Sigmoid colon (tissue), 7 donors: ENCODE results near the gene SERF2. TPM values are rescaled to one million over a fixed set of nuclear protein-coding genes. Genes with fewer than 3 reads are reported as not detected.
"Not testable (repeated sequence)": the region's sequence is repeated elsewhere in the genome, so short reads cannot be mapped to it uniquely, and the experiment has no call there.

ENCODE experiments used
- DNase-seq: peaks from one replicate; pipeline ENCODE4 v3.0.0-alpha.2; 2019
- H3K27ac ChIP-seq, 4 donors: fragments of 200-600 bp; sonication (generic); one replicate each; pipeline ENCODE4 v1.5.1; 2016 to 2019; ENCODE audit warnings: mild to moderate bottlenecking in 1 of 4
- H3K27me3 ChIP-seq, 3 donors: fragments of 200-600 bp; sonication (generic); one replicate each; pipeline ENCODE4 v1.5.1; 2019; ENCODE audit warnings: mild to moderate bottlenecking in 1 of 3
- H3K36me3 ChIP-seq, 4 donors: fragments of 200-600 bp; sonication (generic); one replicate each; pipeline ENCODE4 v1.5.1; 2016 to 2019
- H3K4me1 ChIP-seq, 4 donors: fragments of 200-600 bp; sonication (generic); one replicate each; pipeline ENCODE4 v1.5.1; 2017 to 2019
- H3K4me3 ChIP-seq, 4 donors: fragments of 200-600 bp; sonication (generic); one replicate each; pipeline ENCODE4 v1.5.1; 2017 to 2019; ENCODE audit warnings: mild to moderate bottlenecking in 2 of 4, moderate library complexity in 1 of 4
- H3K9me3 ChIP-seq, 4 donors: fragments of 200-600 bp in 3 of 4; sonication (generic) in 3 of 4; one replicate each; pipeline versions ENCODE4 v1.5.1 to v1.6.1; 2013 to 2019
- CTCF ChIP-seq, 4 experiments: fragments of 450-650 bp in 3 of 4; fragments of 200-600 bp in 1 of 4; IDR thresholded peaks; one replicate each; pipeline ENCODE4 v1.5.1; 2016 to 2019; ENCODE audit warnings: antibody characterized with exemption in 4 of 4, mild to moderate bottlenecking in 3 of 4, moderate library complexity in 2 of 4
- EP300 ChIP-seq, 4 donors: sonication (generic); formaldehyde crosslinking; IDR thresholded peaks; one replicate each; pipeline ENCODE4 v1.6.1; 2017; ENCODE audit warnings: antibody characterized with exemption in 4 of 4
- POLR2A ChIP-seq, 2 donors: fragments of 450-650 bp; IDR thresholded peaks; one replicate each; pipeline ENCODE4 v1.6.1; 2016; ENCODE audit warnings: antibody characterized with exemption in 2 of 2, mild to moderate bottlenecking in 2 of 2, moderate library complexity in 2 of 2
- POLR2AphosphoS5 ChIP-seq, 4 donors: sonication (generic); formaldehyde crosslinking; IDR thresholded peaks; one replicate each; pipeline ENCODE4 v1.6.1; 2017; ENCODE audit warnings: antibody characterized with exemption in 4 of 4
- WGBS, 2 donors: extraction: QIAGEN DNeasy Blood & Tissue Kit; methylation state at CpG; one replicate each; pipeline ENCODE4 v1.1.7; 2013; 5-methylcytosine and 5-hydroxymethylcytosine counted together
- intact Hi-C: fragments of 100-400 bp; cut with DNase I; formaldehyde crosslinking; loops from one replicate; pipeline ENCODE4 v1.15.1; 2023
- polyA plus RNA-seq, 3 donors: library from polyadenylated mRNA; stranded (reverse); fragments of 200-250 nt; gene quantifications; one replicate each; pipeline ENCODE4 v1.2.3, GENCODE V29; 2013
- total RNA-seq, 4 donors: library from RNA; depleted of rRNA; stranded (reverse); fragments of >200 nt; gene quantifications; one replicate each; pipeline ENCODE4 v1.1.0, GENCODE V29; 2016
- donor health status: healthy with polysubstance abuse.
- donor health status: Bipolar disorder and iron deficiency.
- donor health status: healthy.

Gene SERF2
- total and polyA plus RNA-seq, 7 donors = 625 to 3,090 (median 803) TPM

GRCh38 chr15:43808960-43809678, 17.0 kb downstream of the SERF2 start:
- TF ChIP-seq POLR2AphosphoS5 (IDR thresholded peaks at IDR 0.05) (no peak), POLR2A (IDR thresholded peaks at IDR 0.05) (no peak), CTCF (IDR thresholded peaks at IDR 0.05) (no peak), EP300 (IDR thresholded peaks at IDR 0.05) (no peak)
- H3K4me1 ChIP-seq = no peaks in the 10 kb centered on the region
- DNase-seq = no peak
- no peak overlapping the region for H3K27ac ChIP-seq
- H3K27me3 ChIP-seq = no peaks in the 10 kb centered on the region
- H3K9me3 ChIP-seq = no peaks in the 10 kb centered on the region
- 74 to 87% methylated on average over 6 of the region's 6 CpGs for WGBS, 2 donors
- intact Hi-C loops = no loop called here
- H3K4me3 ChIP-seq = no peak overlapping the region
- H3K36me3 ChIP-seq = peaks cover 68 to 100% (median 76%) of the 10 kb centered on the region in 4 donors

GRCh38 chr15:43815064-43815463, 22.9 kb downstream of the SERF2 start:
- intact Hi-C loops, H3K27me3 ChIP-seq, H3K4me3 ChIP-seq, H3K27ac ChIP-seq, DNase-seq, H3K4me1 ChIP-seq, H3K9me3 ChIP-seq: not testable (repeated sequence)
- WGBS, 2 donors = 96 to 98% methylated on average over 5 of the region's 5 CpGs
- H3K36me3 ChIP-seq = peaks cover 50 to 76% (median 54%) of the 10 kb centered on the region in 4 donors

GRCh38 chr15:43821505-43821904, 29.4 kb downstream of the SERF2 start:
- H3K4me3 ChIP-seq = no peak overlapping the region
- intact Hi-C loops = no loop called here
- TF ChIP-seq POLR2AphosphoS5 (IDR thresholded peaks at IDR 0.05) (no peak), CTCF (IDR thresholded peaks at IDR 0.05) (no peak), EP300 (IDR thresholded peaks at IDR 0.05) (no peak), POLR2A (IDR thresholded peaks at IDR 0.05) (no peak)
- peaks cover 5 to 11% (median 8%) of the 10 kb centered on the region in 4 donors for H3K36me3 ChIP-seq
- no peak overlapping the region for H3K27ac ChIP-seq
- peaks cover 0 to 39% (median 28%) of the 10 kb centered on the region in 4 donors for H3K4me1 ChIP-seq
- WGBS, 2 donors = 51 to 69% methylated on average over 3 of the region's 3 CpGs
- no peak for DNase-seq
- no peaks in the 10 kb centered on the region for H3K27me3 ChIP-seq
- H3K9me3 ChIP-seq = no peaks in the 10 kb centered on the region

GRCh38 chr15:43824302-43825246, 32.5 kb downstream of the SERF2 start, which contains the start of gene MFAP1:
MFAP1 (minus strand) TSS chr15:43824690; CDS start chr15:43824569, 121 bp downstream.
- no peaks in the 10 kb centered on the region for H3K36me3 ChIP-seq
- H3K27ac ChIP-seq = peak within 1 kb of the TSS; percentile 85 to 93 (median 90)
- H3K27me3 ChIP-seq = no peaks in the 10 kb centered on the region
- DNase-seq = peak; percentile 98
- intact Hi-C loops = loop anchor here (2.0 kb wide), 1 partner anchor 32 kb away; the partner anchor contains the start of gene SERF2
- H3K4me1 ChIP-seq = peaks cover 0 to 52% (median 41%) of the 10 kb centered on the region in 4 donors
- TF ChIP-seq EP300 (IDR thresholded peaks at IDR 0.05) (peak in 1 of 4 donors; percentile 55), POLR2AphosphoS5 (IDR thresholded peaks at IDR 0.05) (peak; percentile 92 to 96 (median 95)), POLR2A (IDR thresholded peaks at IDR 0.05) (peak; percentile 85 to 87), CTCF (IDR thresholded peaks at IDR 0.05) (no peak)
- H3K4me3 ChIP-seq = peak within 1 kb of the TSS; percentile 57 to 83 (median 70)
- WGBS, 2 donors = 9% methylated on average over 46 of the region's 46 CpGs
- no peaks in the 10 kb centered on the region for H3K9me3 ChIP-seq

GRCh38 chr15:43825305-43825704, 33.2 kb downstream of the SERF2 start:
- 96% methylated on average over 11 of the region's 11 CpGs for WGBS, 2 donors
- not testable (repeated sequence) for H3K27ac ChIP-seq, DNase-seq, H3K27me3 ChIP-seq, H3K36me3 ChIP-seq, H3K4me3 ChIP-seq, H3K9me3 ChIP-seq
- intact Hi-C loops = loop anchor here (2.0 kb wide), 1 partner anchor 33 kb away; the partner anchor contains the start of gene SERF2
- H3K4me1 ChIP-seq = peaks cover 0 to 52% (median 41%) of the 10 kb centered on the region in 4 donors
